Measurements from ENCODE around the gene SYT15.
"Not testable (repeated sequence)": the region's sequence is repeated elsewhere in the genome, so short reads cannot be mapped to it uniquely, and the experiment has no call there.

SYT15 gene

DNA sequence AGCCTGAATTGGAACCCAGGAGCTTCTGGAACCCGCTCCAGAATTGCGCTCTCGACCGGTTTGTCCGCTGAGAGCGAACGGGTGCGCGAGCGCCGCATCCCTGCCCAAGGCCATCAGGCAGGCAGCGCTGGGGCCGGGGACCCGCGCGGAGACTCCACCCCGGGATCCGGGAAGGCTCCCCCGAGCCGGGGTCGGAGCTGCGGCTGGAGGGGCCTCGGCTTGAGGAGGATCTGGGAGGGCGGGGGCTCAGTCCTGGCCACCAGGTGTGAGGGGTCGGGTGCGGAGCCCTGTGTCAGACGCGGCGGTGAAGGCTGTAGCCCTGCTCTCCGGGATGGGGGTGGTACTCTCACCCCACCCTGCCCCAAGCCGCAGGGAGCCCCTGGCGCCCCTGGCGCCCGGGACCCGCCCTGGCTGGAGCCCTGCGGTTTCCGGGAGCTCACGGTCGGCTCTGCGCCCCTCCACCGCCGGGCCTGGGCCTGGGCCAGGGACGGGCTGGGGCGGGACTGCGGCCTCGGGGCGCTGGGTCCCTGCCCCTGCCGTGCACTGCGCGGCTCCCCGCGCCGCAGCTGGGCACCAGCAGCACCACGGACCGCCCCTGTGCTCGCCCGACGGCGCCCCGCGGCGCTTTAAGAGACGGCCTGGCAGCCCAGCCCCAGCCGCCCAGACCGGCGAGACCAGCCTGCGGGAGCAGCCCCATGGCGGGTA lies at the start of gene SYT15:
TSS of gene SYT15 (plus strand) at position 655 of the 705 bp plus-strand sequence. CDS start at position 696, 41 bp downstream.
- DNase-seq (ENCODE audit: low spot score), result not testable (repeated sequence)

DNA sequence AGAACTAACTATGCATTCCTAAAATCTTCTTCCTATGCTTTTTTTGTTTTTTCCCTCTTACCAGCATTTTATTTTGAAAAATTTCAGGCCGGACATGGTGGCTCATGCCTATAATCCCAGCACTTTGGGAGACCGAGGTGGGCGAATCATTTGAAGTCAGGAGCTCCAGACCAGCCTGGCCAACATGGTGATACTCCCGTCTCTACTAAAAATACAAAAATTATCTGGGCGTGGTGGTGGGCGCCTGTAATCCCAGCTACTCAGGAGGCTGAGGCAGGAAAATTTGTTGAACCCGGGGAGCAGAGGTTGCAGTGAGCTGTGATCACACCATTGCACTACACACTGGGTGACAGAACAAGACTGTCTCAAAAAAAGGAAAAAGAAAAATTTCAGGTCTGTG lies 49.2 kb upstream of the SYT15 start:
- DNase-seq (ENCODE audit: low spot score), result not testable (repeated sequence)

DNA sequence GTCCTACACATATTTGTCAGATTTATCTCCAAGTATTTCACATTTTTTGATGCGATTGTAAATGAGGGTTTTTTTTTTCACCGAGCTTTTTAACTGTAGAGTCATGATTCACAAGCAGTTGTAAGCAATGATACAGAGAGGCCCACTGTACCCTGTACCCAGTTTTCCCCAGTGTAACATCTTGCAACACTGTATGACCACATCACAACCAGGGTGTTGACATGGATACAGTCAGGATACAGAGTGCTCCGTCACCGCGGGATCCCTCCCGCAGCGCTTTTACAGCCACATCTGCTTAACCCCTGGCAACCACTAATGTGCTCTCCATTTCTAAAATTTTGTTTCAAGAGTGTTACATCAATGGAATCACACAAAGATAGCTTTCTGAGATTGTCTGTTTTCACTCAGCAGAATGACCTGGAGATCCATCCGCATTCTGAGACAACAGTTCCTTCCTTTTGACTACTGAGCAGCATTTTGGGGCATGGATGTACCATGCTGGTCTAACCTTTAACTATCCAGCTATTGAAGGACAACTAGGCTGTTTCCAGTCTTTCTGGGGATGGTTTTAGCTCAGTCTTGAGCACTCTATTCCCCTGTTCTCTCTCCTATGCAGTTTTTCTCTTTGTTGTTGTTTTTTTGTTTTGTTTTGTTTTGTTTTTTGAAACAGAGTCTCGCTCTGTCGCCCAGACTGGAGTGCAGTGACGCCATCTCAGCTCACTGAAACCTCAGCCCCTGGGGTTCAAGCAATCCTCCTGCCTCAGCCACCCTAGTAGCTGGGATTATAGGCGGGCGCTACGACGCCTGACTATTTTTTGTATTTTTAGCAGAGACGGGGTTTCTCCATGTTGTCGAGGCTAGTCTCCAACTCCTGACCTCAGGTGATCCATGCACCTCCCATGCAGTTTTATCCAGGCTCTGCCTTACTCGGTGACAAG lies 48.4 kb upstream of the SYT15 start:
- DNase-seq (ENCODE audit: low spot score), result peak; percentile 82

DNA sequence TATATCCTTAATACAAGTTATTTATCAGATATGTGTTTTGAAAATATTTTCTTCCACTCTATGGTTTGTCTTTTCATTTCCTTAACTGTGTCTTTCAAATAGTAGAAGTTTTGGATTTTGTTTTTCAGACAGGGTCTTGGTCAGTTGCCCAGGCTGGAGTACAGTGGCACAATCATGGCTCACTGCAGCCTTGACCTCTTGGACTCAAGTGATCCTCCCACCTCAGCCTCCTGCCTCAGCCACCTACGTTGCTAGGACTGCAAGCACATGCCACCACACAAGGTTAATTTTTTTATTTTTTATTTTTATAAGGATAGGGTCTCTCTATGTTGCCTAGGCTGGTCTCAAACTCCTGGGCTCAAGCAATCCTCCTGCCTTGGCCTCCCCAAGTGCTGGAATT lies 46.7 kb upstream of the SYT15 start:
- DNase-seq (ENCODE audit: low spot score), result not testable (repeated sequence)

DNA sequence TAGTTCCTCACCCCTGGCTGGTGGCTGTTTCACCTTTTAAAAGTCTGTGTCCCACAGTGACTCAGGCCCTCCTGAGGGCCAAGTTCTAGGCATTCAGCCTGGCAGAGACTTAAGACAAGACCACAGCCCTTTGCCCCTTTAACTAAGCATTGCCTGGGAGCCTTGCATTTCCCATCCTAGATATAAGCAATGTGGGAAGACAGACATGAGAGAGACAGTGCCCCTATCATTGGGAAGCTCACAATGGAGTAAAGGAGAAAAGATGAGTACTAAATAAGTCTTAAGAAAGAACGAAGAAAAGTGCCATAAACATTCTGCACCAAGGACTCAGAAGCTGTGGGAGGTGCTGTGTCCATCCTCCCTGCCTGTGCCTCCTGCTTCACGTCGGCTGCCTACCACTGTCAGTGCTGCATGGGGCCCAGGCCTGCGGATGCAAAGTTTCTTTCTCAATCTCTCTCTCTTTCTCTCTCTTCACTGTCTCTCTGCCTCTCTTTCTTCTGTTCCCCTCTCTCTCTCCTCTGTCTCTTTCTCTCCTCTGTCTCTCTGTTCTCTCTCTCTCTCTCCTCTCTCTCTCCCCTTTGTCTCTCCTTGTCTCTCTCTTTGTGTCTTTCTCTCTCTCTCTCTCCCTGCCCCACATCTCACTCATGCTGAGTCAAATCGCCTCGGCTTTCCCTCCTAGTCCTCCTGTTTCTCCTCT lies 44.0 kb upstream of the SYT15 start:
- DNase-seq (ENCODE audit: low spot score), result no peak

DNA sequence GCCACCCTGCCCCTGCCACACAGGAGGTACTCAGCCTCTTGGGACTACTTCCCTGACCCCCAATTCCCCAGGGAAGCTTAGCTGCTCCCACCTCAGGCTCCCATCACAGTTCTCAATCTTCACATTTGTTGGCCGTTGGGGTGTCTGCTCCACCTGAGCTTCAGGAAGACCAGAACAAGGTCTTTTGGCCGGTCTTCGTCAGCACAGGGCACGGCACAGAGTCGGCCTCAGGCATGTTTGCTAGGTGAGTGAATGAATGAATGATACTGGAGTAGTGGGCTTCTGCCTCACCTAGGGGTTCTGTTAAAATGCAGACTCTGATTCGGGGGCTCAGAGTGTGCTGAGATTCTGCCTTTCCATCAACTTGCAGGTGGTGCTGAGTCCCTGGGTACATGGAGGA lies 42.8 kb upstream of the SYT15 start:
- no peak for DNase-seq (ENCODE audit: low spot score)

DNA sequence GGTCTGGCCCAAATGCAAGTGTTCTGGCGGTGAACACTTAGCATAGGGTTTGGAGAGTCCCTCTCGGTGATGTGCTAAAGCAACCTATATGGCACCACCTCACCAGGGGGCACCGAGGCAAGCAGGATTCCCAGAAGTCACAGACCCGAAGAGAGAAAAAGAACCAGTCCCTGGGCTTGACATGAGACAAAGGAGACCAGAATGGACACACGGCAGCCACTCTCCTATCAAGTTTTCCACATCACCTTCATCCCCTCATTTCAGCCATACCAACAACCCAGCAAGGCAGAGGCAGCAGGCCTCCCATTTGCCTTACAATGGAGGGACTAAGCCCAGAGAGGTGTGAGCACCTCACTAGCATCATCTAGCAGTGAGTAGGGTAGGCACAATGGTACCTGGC lies 42.1 kb upstream of the SYT15 start:
- DNase-seq (ENCODE audit: low spot score), result no peak

DNA sequence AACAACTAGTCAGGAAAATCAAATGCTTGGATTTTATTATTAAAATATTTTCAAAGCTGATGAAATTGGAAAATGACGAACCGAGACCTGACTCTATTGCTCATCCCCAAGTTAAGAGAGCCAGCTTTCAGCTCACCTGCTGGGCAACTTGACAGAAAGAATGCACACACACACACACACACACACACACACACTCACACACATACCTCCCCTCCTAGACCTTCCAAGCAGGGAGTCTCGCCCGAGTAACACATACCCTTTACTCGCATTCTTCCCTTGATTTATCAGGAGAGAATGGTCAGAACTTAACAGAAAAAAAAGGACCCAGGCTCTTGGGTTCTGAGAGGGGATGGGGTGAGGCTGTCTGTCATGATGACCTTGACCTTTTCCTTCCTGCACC lies 41.6 kb upstream of the SYT15 start:
- DNase-seq (ENCODE audit: low spot score), result no peak

DNA sequence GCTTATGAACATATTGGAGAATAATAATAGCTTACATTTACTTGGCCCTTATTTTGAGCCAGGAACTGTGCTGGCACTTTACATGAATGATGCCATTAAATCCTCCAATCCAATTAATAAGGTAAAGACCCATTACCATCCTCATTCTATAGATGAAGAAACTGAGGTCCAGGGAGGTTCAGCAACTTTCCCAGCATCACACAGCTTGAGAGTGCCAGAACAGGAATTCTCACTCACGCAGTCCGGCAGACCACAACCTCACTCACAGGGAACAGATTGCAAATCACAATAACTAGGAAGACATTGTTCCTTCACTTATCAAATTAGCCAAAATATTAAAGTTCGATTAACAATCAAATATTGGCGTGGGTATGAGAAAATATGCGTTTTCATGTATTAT lies 40.8 kb upstream of the SYT15 start:
- DNase-seq (ENCODE audit: low spot score), result no peak

DNA sequence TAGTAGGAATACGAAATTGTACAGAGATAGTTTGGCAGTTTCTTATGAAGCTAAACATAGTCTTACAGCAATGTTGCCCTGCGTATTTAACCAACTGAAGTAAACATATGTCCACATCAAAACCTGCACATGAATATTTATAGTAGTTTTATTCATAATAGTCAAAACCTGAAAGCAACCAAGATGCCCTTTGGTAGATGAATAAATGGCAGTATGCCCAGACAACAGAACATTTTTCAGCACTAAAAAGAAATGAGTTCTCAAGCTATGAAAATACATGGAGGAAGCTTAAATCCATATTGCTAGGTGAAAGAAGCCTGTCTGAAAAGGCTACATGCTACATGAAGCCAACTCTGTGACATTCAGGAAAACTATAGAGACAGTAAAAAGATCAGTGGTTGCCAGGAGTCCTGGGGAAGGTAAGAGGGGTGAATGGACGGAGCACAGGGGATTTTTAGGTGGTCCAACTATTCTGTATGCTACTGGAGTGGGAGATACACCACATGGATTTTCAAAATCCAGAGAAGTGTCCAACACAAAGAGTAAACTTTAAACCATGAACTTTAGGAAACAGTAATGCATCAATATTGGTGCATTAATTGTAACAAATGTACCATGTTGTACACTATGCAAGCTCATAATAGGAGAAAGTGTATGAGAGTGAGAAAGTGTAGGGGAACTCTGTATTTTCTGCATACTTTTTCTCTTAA lies 40.1 kb upstream of the SYT15 start:
- no peak for DNase-seq (ENCODE audit: low spot score)

DNA sequence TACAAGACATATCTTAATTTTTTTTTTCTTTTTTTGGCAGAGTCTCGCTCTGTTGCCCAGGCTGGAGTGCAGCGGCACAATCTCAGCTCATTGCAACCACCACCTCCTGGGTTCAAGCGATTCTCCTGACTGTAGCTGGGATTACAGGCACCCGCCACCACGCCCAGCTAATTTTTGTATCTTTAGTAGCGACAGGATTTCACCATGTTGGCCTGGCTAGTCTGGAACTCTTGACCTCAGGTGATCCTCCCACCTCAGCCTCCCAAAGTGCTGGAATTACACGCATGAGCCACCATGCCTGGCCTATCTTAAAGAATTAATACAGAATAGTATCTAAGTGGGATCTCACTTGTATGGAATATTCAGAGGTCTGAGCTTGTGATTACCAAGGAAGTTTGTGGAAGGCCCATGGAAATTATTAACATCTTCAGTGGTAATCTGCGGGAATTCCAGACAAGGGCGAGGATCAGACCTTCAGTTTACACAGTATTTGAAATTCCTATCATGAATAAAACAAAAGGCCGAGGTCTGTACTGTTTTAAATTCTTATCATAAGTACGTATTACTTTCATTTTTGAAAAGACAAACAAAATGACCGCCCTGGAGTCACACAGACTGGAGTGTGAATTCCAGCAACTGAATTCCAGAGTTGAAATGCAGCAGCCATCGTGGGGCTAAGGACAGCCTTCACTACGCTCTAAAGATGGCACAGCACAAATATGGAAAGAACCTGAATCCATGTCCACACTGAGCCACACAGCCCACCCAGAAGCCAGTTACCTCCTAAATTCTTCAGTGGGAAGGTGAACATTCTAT lies 39.1 kb upstream of the SYT15 start:
- no peak for DNase-seq (ENCODE audit: low spot score)

DNA sequence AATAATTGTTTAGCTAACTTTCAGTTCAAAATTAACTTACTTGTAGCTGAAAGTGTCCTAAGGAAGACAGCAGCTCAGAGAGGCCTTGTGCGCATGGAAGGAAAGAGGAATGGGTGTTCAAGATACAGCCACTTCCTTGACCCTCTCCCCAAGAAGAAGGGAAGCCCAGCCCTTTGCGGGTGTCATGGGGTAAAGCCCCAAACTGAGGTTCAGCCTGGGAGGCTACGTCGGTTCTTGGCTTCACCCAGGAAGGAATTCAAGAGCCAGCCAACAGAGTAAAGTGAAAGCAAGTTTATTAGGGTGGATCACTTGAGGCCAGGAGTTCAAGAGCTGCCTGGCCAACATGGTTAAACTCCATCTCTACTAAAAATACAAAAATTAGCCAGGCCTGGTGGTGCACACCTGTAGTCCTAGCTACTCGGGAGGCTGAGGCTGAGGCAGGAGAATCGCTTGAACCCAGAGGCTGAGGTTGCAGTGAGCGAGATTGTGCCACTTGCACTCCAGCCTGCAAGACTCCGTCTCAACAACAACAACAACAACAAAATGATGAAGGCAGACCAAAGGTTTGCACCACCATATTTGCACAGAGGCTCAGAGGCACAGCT lies 38.4 kb upstream of the SYT15 start:
- DNase-seq (ENCODE audit: low spot score), result no peak

DNA sequence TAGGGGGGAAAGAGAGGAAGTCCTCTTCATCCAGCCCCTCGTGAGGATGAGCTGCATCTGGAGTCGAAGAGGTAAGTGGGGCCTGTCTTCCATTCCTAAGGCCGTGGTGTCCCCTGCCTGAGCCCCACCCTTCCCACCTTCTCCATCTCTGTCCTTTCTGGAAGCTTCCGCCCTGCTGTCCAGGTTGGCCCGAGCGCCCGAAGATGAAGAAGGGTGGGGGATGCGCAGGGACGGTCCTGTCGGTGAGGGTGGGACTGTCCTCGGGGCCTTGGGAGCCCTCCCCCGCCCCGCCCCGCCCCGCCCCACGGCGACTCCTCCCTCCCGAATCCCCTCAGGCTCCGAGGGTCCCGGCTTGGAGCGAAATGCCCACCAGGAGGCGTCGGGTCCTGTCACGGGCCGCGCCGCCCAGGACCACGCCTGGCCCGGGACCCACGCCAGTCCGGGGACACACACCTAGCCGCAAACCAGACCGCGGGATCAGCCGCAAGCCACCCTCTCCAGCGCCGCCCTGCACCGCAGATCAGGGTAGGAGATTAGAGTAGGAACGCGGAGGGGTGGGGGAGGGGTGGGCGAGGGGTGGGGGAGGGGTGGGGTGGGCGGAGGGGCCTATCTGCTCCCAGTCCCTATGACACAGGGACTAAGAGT lies 37.8 kb upstream of the SYT15 start:
- DNase-seq (ENCODE audit: low spot score), result no peak

DNA sequence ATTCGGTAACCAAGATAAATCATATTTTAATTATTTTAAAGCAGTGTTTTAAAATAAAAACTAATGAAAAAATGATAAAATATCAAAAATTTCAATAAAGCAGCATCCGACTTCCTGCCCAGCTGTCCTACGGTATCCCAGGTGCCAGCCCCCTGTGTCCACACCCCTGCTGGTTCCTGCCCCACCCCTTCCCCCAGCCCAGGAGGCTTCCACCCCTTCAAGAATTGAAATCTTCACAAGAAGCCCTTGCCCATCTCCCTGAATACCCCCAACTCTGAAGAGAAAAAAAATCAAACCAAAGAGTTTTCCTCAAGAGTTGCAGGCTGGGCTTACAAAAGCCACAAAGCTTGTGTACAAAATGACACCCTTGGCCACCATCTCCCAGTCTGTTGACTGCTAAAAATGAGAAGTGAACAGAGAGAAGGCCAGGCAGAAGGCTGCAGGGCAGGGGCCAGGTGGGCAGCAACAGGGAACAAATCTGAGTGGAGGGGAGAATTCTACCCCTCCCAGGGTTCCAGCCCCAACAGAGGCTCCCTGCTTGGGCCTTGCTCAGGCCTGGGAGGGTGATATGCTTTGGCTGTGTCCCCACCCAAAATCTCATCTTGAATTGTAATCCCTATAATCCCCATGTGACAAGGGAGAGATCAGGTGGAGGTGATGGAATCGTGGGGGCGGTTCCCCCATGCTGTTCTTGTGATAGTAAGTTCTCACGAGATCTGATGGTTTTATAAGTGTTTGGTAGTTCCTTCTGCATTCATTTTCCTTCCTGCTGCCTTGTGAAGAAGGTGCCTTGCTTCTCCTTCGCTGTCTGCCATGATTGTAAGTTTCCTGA lies 37.0 kb upstream of the SYT15 start:
- no peak for DNase-seq (ENCODE audit: low spot score)

DNA sequence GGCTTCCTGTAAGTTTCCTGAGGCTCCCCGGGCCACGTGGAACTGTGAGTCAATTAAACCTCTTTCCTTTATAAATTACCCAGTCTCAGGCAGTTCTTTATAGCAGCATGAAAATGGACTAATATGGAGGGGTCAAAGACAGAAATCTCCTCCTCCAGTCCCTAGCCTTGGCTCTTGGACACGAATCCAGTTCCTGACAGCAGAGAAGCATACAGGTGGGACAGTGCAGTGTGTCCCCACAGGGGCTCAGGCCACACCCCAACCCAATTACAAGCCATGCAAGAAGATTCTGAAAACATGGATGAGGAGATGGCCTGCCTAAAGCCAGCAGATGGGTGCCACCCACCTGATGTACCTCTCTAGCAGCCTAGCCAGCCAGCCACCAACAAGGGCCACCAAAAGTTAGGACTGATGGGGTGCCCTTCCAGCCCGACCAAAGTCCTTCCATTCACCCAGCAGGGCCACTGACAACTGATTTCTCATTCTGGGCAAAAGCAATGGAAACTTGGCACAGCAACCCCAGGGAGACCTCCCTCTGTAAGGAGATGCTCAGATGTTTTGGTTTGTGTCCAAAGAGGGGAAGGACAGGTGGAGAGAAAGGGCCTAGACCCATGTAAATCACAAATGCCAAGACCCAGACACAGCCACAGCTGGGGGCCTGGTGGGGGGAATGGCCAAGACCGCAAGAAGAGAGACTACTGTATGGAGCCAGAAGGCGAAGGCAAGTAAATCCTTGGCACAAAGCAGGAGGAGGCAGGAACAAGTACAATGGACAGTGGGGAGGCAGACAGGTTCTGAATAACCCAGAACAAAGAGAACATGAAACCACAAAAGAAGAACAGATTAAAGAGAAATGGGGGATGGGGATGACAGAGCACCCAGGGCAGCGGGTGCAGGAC lies 36.1 kb upstream of the SYT15 start:
- DNase-seq (ENCODE audit: low spot score), result no peak

DNA sequence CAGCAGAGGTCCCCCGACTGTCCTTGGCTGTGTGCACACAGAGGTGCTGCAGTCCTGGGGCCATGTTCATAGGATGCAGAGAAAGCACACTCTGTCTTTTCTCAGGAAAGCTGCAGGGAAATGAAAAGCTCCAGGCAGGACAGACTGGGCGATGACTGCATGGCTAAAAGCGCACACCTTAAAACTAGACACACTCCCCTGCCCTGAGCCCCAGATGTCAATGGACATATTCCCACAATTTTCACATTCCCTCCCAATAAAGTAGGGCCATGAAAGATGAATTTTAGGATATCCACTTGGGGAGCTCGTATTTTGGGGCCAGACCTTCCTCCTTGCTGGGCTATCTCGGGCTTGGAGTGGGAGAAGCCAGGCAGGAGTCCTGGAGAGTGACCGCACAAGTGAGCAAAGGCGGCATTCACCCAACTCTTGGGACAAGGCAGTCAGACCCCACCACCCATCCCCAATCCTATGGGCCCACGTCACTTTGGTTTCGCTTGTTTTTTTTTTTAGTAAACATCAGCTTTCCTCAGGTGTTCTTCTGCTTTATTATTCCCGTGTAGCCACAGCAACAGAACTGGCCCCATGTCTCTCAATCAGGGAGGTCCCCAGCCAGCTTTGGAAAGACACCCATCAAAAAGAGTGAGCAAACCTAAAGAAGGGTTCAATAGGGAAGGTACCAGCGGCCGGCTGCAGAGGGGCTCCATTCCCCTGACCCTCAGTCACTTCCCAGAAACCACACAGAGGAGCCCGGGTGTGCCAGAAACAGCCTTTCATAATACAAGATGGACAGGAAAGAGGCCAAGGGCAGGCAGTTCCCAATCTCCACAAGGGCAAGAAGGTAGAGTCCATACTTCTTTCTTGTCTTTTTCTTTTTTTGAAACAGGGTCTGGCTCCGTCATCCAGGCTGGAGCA lies 35.2 kb upstream of the SYT15 start:
- DNase-seq (ENCODE audit: low spot score), result no peak

Data from GM03348 (cell line).